Activated CD8-positive, alpha-beta memory T cell treated with anti-CD3 and anti-CD28 coated beads, Interleukin-2, amount 50 U/mL, for 48 hours (primary cell): ENCODE results near the gene SCTR.

Experiments used
- DNase-seq: peaks from one replicate; pipeline ENCODE4 v3.0.0-alpha.2; 2020

SCTR gene

DNA sequence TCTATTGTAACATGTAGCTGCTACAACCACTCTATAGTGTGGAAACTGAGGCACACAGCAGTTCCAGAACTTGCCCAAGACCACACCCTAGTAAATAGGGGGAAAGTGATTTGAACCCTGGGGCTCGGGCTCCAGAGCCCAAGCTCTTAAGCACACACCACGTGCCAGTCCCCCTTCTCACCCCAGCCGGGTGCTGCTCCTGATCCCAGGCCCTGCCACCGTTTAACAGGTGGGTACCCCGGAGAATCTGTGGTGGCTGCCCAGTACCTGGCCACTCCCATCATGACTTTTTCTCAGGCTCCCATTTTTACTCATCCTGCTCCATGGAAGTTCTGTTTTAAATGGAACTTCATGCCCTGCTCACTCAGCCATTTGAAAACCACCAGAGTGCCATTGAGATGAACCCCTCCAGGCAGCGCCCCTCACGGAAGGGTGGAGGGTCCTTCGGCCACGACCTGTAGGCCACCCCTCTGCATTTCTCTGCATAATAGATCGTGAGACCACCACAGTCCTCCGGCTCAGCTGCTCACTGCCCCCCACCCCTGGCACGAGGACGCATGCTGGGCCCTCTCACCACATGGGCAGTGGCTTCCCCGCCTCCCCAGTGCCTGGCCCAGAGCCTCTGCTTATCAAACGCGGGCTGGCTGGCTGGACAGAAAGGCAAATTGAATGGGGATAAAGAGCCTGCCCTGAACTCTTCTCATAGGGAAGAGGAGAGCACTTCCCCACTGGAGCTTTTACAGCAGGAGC lies 50.5 kb downstream of the SCTR start:
- DNase-seq: no peak

DNA sequence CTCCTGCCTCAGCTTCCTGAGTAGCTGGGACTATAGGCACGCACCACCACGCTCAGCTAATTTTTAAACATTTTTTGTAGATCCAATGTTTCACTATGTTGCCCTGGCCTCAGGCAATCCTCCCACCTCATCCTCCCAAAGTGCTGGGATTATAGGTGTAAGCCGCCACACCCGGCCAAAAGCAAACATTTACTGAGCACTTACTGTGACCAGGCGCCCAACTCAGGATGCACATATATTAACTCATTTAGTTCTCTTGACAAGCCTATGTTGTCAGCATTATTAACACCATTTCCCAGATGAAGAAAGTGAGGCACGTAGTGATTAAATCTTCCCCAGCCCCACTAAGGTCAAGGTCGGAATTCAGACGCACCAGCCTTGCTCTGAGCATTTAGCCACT lies 51.5 kb downstream of the SCTR start:
- DNase-seq: no peak

DNA sequence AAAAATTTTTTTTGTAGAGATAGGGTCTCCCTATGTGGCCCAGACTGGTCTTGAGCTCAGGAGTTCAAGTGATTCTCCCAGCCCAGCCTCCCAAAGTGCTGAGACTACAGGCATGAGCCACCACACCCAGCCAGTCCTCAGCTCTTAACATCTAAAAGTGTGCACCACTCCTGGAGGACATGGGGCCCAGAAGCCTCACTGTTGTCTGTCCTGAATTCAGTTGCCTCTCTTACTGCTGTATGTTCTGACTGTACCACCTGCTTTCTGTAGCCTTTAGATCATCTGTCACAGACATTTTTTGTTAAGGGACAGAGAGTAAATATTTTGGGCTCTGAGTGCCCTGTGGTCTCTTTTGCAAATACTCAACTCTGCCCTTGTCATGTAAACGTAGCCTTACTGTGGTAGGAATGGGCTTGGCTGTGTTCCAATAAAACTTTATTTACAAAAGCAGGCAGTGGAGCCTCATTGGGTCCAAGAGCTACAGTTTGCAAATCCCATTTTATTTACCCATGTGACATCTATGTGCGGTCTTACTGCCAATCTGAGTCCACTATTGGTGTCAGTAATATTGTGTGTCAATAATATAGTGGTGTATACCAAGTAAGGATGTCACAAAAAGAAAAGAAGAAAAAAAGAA lies 54.5 kb downstream of the SCTR start:
- no peak for DNase-seq

DNA sequence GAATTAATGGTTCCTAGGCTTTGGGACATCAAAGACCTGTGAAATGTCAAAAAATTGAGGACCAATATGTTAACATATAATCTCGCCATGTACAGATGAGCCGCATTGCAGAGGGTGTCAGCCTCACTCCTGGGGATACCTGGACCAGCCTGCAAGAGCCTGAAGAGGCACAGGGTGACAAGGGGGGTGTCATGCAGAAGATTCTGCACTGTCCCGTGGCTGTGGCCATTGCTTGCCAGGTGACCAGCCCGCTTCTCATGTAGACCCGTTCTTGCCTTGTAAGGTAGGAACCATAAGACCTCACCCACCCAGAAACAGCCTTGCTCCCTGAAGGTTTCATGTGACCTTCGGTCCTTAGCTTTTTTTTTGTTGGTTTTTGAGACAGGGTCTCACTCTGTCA lies 55.2 kb downstream of the SCTR start:
- DNase-seq: no peak

DNA sequence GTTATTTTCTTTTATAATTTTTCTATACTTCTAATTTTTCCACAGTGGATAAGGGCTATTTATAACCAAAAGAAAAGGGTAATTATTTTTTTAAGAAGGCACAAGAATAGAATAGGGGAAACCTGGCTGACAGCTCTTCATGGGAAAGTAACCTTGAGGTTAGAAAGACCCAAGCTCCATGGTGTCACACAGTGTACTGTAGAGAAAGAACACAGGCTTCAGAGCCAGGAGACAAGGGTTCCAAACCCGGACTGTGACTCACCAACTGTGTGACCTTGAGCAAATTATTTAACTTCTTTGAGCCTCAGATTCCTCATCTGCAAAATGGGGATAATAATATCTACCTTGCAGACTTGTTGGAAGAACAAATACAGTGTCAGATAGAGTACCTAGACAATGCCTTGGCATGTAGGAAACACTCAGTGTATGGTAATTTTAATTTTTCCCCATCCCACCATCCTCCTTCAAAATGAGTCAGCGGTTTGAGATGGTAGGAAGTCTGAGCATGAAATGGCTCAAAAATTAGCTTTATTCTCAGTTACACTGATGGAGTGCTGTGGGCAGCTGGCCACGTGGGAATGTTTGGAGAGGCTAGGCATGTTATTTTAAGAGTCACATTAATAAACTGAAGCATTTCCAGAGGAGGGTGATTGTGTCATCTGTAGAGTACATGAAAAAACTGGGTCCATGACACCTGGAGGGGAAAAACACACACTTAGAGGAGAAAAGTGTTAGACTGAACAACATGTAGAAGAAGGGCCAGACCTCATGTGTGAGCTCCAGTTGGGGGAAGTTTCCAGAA lies 55.9 kb downstream of the SCTR start:
- no peak for DNase-seq

DNA sequence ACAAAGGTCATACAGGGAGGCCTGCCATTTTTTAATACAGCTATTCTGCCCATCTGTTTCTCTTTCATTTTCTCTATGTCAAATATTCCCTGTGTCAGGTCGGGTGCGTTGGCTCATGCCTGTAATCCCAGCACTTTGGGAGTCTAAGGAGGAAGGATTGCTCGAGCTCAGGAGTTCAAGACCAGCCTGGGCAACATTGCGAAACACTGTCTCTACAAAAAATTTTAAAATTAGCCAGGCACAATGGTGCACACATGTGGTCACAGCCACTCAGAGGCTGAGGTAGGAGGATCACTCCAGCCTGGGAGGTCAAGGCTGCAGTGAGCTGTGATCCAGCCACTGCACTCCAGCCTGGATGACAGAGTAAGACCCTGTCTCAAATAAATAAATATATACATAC lies 57.9 kb downstream of the SCTR start:
- no peak for DNase-seq

DNA sequence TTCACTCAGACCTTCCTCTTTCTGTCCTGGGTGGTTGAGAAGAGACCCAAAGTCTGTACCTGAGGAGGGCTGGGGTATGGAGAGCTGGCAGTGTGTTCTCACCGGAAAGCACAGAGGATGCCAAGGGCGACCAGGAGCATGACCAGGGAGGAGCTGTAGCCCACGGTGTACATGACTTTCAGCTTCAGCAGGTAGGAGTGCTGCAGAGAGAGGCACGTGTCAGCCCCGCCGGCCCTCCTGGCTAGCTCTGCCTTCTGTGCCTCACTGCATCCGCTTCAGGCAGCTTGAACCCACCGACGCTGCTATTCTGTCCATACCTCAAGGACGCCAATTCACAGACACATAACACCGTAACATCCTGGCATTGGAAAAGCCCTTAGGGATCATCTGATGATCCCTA lies 58.6 kb downstream of the SCTR start:
- DNase-seq: no peak

DNA sequence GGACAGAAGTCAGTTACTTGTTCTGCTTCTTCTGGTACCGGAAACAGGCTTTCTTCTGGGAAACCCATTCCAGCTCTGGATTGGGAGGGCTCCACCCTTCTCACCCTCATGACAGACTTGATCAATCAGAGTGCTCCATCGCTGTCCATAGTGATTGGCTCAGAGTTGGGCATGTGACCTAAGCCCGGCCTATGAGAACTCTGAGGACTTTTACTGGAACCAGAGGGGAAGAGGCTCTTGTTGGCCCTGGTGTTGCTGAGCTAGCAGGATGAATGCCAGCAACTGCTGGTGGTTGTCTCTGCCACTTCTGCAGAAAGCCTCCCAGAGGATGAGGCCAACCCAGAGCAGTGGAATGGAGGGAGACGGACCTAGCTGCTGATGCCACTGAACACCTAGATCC lies 59.3 kb downstream of the SCTR start:
- DNase-seq: no peak

DNA sequence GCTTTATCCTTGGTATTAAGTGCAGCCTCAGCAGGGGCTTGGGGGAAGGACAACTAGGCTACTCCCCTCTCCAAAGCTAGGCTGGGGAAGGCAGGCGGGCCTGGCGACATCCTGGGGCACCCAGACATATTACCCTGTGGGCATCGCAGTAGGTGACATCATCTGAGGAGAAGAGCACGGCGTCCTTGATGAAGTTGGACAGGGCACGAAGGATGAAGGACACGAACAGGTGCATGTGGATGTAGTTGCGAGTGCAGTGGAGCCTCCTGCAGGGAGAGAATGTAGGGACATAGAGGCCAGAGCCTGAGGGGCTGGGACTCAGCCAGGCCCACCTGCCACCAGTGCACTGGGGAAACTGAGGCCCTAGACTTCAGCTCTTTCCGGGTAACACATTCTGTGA lies 60.3 kb downstream of the SCTR start:
- DNase-seq: no peak

DNA sequence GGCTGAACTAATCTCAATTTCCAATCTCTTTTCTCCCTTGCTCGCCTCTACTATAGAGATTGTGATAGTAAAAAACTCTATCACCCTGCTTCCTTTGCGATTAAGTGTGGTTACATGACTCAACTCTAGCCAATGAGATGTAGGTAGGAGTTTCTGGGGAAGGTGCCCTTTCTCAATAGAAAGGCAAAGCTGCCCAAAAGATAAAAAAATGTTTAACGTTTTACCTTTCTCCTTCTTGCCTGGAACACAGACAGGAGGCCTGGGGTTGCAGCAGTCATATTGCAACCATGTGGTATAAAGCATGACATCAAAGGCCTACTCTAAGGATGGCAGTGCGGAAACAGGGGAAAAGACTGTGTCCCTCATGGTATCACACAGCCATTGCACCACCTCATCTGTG lies 61.1 kb downstream of the SCTR start:
- DNase-seq: no peak

DNA sequence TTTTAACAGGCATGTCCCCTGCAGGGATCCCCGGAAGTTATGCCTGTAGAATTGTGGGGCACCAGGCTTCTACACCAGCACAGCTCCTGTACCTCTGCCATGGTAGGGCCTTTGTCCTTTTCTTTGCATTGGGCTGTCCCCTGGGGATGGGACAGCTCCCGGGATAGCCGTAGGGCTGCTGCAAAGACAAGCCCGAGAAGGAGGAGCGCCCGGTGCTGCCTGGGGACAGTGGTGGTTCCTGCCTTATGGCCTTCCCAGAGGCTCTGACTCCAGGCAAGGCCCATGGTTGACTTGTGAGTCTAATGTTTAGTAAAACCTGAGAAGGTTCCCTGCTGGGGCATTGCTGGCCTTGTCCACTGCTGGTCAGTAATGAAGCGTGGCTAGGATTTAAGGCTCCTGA lies 61.7 kb downstream of the SCTR start:
- no peak for DNase-seq

DNA sequence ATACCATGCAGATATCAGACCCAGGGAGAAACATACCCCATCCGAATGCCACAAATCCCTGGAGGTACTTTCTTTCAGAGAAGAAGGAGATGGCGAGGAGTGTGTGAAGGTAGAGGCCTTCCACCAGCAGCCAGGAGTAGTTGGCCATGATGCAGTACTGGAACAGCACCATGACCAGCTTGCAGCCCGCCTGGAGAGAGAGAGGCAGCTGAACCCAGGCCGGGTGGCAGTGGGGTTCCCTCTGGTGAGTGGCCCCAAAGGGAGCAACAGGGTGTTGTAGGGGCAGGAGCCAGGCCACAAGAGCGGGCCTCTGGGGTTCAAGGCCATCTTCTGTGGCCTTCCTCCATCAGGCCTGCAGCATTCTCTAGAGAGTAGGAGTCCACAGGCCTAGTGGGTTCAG lies 62.5 kb downstream of the SCTR start:
- no peak for DNase-seq

DNA sequence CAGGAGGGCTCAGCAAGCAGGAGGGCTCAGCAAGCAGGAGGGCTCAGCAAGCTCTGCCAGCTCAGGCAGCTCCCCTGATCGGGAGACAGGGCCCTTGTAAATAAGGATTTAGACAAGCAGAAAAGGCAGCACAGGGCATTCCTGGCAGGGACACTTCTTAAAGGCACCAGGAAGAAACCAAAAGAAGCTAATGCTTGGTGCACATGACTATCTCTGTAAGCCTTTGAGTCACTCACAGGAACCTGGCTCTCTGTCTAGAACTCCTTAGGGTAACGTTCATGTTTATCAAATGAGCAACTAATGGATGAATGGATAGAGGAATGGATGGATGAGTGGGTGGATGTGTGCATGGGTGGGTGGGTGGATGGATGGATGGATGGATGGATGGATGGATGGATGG lies 64.2 kb downstream of the SCTR start:
- no peak for DNase-seq

DNA sequence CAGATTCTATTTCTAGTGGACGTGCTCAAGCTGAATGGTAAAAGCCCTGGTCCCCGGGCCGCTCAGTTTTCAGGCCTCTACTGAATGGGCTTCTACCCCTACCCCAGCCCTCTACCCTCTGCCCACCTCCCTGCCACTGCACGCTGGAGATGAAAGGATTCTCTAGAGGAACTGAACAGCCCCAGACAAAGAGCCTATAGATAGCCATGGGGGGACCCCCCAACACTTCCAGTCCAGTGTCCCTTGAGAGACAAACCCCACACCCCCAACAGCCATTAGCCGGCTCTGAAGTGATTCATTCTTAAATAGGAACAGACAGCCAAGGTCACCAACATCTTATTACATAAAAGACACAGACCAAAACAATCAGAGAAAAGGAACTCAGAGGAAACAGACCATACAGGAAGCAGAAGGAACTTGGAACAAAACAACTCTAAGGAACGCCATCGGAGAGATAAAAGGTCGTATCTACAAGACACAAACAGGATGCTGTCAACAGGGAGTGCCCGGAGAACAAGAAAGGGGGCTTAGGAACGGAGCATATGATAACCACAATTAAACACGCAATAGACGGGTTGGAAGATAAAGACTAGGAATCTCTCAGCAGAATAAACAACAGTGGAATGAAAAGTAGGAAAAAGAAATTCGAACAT lies 69.1 kb downstream of the SCTR start:
- no peak for DNase-seq

DNA sequence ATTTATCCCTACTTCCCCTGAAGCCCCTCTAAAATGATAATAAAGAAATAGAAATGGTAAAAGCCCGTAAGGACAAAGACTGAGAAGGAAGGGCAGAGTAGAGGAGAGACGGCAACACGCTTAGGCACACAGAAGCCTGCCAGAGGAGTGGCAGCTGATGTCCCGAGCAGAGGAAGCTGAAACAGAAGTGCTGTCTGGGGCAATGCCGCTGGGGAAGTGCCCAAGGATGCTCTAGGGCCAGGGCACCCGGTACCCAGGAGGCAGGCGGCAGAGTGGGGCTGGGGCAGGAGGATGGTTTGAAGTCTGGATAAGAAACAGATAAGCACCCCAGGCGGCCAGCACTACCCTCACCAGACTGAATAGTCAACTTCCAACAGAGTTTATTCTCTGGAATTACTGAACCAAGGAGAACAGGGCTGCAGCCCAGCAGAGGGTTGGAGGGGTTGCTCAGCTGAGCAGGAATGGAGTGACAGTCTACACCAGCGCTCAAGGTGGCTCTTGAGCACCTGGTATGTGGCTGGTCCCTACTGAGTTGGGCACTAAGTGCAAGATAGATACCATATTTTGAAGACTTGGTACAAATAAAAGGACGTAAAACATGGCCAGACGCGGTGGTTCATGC lies 70.2 kb downstream of the SCTR start:
- no peak for DNase-seq

DNA sequence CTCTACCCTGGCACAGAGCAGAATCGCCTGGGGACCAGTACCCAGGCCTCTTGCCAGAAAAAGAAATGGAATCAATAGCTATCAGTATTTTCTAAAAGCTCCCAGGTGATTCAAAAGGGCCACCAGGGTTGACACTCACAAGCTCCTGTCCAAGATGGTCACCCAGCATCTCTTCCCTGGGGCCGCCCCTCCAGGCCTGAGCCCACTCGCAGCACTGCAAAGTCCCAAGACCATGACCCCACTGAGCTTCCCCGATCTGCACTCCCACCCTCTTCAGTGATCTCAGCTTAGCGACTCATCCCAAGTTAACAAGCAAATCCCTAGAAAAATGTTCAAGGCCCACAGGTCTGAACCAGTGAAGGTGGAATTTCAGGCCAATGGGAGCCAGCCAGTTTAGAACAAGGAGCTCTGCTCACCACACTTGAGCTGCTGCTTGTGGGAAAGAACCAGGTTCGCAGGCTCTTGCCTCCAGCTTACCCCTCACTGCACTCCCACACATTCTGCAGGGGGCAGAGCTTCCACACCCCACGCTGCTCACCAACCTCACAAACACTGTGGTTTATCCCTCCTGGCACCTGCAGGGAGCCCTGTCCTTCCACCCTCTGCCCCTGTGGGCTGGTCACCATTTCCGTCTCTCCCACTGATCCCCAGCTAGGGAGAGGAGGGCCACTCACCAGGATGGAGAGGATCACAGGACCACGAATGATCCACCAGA lies 72.8 kb downstream of the SCTR start:
- DNase-seq: no peak

DNA sequence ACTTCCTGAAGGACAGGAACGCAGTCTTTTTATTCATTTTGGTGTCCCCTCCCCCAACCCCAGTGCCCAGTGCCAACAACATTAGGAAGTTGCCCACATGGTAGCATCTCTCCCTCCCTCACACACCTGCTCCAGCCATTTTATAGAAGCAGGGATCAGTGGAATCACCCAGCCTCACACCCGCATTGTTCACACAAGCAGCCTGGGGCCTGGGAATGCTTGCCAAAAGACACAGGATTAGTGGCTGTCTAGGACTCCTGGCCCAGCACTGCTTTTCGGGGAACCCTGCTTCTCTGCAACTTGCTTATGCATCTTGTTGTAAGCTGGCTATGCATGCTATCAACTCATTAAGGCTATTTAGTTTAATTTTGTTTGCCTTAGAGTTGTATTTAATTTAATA lies 74.8 kb downstream of the SCTR start:
- DNase-seq: no peak

DNA sequence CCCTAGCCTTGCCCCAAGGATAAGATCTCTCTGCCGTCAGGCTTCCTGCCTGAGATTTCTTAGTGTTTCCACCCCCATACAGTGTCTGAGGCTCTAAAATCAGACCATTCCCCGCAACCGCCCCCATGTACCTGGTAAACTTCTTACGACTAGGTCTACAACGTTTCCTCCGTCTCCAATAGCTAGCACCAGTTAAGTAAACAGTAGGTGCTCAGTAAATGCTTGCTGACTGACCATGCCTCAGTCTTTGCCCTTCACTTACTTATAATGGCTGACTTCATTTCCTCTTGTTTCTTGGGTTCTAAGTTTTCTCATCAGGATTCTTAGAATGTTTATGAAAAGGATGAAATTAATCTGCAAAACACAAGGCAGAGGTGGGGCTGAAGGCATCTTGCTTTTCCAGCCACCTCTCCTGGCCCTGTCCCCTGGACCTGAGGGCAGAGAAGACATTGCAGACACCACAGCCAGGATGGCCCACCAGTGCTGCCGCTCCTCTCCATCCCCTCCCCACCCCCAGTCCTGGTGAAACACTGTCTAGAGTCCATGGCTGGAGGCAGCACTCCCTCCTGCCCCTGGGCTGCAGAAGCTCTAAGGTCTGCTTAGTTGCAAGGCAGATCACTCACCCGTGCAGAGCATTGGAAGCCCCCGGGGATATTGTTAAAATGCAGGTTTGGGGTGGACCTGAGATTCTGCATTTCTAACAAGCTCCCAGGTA lies 75.7 kb downstream of the SCTR start:
- no peak for DNase-seq

DNA sequence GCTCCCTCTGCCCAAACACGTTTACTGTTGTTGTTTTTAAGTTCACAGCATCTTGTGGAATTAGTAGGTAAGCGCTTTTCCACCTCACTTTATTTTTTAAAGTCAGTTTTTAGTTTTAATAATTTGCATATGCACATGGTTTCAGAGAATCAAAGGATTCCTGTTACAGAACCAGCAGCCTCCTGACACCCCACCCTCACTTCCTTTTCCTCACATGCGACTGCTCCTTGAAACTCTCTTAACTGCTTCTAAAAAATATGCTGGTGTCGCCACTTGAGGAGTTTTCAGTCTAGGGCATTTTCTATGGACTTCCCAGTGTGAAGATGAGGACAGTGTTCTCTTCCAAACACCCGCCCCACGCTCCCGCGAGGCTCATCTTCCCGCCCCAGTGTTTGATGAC lies 78.2 kb downstream of the SCTR start:
- DNase-seq: no peak

DNA sequence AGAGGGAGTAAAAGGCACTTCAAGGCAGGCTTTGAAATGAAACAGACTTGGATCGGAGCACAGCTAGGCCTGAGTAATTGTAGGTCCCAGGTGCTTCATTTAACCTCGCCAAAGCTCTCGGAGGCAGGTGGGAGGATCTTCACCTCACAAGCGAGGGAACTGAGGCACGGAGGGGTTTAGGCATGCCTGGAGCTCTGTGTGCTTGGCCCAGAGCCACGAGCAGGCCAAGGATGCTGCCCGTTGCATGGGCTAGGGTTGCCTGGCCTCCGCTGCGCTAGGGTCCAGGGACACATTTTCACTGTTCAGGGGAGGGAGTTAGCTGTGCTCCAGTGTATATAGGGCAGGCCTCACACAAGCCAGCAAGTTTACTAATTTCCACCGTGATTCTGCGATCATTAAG lies 81.4 kb downstream of the SCTR start:
- no peak for DNase-seq

DNA sequence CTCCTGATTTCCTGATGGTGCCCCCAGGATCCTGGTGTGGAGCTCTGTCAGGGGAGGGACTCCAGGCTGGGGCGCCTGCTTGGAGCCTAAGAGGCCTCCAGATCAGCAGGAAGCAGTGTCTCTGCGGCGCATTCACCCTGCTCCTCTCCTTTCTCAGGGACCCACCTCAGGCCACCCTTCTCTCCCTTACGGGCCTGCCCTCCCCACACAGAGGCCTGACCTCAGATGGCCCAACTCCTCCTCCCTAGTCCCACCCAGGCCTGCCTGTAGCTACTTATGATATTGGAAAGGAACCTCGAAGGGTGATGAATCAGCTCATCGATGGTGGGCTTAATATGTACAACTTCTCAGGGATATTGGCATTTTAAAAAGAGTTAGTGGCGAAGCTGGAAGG lies 82.1 kb downstream of the SCTR start:
- no peak for DNase-seq
